ENCODE measurements around the gene NELL1.

NELL1 gene

GRCh38 chr11:21556926-21557325 lies 887.5 kb downstream of the NELL1 start:
- no peak for DNase-seq (ENCODE audit: low read depth in 2 of 2)

DNA sequence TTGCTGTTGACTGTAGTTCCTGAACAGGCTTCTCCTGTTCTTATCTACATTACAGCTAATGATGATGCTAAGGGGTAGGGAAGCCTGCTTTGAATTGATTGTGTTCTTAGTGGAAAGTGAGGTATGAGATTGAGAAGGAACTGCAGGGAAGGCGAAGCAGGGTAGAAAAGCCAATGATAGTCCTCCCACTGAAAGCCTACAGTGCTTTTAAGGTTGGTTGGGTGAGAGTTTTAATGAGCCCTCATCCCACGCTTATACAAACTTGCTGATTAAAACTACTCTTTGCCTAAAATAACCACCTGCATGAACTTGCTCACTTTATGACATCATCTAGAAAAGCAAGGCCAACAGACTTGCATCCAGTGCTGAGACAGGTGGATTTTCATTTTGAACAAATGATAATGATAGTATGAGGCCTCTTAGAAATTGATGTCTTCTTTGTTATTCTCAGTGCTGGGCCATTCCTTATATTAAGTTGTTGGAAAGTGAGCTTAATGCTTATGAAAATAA lies 891.1 kb downstream of the NELL1 start:
- no peak for DNase-seq (ENCODE audit: low read depth in 2 of 2)

GRCh38 chr11:21561581-21561980 lies 892.2 kb downstream of the NELL1 start:
- DNase-seq (ENCODE audit: low read depth in 2 of 2) = no peak

GRCh38 chr11:21564095-21564494 lies 894.7 kb downstream of the NELL1 start:
- no peak for DNase-seq (ENCODE audit: low read depth in 2 of 2)

DNA sequence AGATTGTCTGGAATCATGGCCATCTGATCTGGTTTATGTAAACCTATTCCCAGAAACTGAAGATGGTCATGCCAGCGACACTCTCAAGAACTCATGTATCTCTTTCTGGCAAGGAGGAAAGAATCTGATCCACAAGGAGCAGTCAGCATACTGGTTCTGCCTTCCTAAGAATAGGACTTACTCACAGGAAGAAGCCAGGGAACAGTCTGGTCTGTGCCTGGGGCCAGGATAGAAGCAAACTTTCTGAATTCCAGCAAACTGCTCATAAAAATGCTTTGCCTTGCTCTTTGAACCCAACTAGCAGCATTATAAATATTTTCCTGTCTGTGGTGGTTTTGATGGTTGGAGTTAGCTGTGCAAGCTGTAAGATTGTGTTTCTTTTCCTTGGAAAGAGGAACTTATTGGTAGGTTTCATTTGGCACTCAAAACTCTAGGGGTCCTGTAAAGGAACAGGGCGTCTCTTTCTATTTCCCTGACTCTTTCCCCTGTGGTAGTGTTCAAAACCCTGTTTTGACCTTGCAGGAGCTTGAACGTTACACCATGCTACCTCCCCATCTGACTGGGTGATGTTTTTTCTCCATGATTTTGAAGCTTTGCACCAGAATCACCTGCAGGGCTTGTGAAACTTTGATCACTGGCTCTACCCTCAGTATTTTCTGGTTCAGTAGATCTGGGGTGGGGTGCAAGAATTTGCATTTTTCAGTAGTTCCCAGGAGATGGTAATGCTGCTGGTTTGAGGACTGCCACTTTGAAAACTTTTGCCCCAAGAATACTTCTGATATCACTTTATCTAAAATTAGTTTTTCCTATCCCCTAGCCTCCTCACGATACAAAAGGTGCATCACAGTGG lies 895.7 kb downstream of the NELL1 start:
- DNase-seq (ENCODE audit: low read depth in 2 of 2) = no peak

- no peak for DNase-seq (ENCODE audit: low read depth in 2 of 2)
These were observed 897.2 kb downstream of the NELL1 start for GRCh38 chr11:21566521-21567117.

DNA sequence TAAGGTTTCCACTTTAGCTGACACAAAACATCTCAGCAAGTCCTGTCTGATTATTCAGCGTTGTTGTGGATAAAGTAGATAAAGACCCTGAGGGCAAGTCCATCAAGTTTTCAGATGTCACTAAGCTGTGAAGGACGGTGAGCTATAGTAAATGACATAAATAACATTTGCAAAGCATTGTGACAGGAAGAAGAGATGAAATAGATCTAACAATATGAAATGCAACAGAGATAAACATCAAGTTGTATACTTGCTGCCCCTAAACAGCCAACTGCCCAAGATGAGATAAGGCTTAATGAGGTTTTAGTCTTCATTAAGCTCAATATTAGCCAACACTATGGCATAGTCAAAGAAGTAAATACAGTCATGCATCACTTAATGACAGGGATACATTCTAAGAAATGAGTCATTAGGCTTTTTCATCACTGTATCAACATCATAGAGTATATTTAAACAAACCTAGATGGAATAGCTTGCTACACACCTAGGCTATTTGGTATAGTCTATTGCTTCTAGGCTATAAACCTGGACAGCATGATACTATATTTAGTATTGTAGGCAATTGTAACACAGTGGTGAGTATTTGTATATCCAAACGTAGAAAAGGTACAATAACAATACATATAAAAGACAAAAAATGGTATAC lies 898.4 kb downstream of the NELL1 start:
- DNase-seq (ENCODE audit: low read depth in 2 of 2) = no peak

- no peak for DNase-seq (ENCODE audit: low read depth in 2 of 2)
These were observed 902.8 kb downstream of the NELL1 start for GRCh38 chr11:21572210-21572609.

- DNase-seq (ENCODE audit: low read depth in 2 of 2) = no peak
These were observed 913.4 kb downstream of the NELL1 start for GRCh38 chr11:21582791-21583190.

GRCh38 chr11:21588754-21589153 lies 919.4 kb downstream of the NELL1 start:
- DNase-seq (ENCODE audit: low read depth in 2 of 2) = no peak

DNA sequence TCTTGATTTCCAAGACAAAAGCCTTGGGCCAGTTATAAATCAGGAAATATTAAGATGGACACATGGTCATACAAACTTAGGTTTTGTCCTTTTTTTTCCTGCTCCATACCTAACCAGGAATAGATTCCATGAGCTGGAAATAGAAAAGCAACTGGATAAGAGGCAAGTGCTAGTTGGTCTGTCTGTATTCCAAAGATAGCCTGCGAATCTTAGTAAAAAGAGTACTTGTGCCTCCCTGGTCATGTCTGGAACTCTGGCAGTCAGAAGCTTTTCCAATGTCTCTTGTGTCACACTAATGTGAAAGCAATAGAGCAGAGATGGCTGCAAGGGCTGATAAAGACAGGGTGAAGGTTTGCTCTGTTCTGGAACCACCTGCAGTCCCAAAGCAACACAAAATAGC lies 933.3 kb downstream of the NELL1 start:
- DNase-seq (ENCODE audit: low read depth in 2 of 2) = no peak

DNA sequence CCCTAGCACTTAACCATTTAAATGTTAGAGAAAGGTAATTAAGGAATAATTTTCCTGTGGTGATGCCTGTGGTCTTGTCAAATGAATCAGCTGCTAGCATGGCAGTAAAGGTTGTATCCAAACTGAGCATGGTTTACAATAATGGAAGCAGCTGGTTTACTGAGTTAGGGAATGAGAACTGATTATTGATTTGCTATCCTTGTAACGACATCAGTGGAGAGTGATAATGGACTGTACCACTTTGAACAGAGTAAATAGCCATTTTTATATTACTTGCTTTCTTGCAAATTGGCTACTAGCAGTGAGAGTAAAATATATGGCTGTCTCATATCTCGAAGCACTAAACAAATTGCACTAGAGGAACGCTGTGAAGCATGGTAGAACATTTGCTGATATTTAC lies 934.5 kb downstream of the NELL1 start:
- no peak for DNase-seq (ENCODE audit: low read depth in 2 of 2)

GRCh38 chr11:21604564-21604963 lies 935.2 kb downstream of the NELL1 start:
- DNase-seq (ENCODE audit: low read depth in 2 of 2) = no peak

- no peak for DNase-seq (ENCODE audit: low read depth in 2 of 2)
These were observed 942.9 kb downstream of the NELL1 start for GRCh38 chr11:21612326-21612725.

DNA sequence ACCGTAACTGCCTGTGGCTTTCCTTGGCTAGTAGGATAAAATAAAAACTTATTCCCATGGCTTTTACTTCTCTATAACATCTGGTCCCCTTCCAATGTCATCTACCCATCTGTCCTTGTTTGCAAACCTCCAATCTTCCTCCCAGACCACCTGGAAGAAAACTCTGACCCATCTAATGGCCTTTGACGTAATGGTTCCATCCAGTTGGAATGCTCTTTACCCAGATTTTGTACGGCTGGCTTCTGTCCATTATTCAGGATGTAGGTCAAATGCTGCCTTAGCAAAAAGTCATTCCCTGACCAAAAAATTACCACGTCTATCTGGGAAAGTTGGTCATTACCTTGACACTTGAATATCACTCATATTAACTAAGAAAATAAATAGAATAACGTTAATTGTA lies 945.6 kb downstream of the NELL1 start:
- no peak for DNase-seq (ENCODE audit: low read depth in 2 of 2)

DNA sequence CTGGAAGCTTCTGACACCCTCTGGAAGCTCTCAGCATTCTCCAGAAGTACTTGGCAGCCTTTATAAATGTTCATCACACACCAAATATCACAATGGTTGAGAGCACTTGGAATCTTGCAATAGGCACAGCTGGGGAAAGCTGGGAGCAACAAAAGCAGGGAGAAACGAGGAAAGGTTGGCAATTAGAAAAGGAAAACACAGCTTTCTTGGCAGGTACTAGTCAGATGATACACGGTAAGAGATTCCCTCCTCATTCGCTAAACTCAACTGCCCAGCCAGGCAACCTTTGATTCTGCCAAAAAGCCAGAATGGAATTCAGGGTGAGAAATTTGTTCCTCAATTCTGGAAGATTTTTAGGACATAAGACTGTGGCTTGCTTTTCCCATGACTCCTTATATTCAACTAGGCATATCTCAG lies 946.6 kb downstream of the NELL1 start:
- no peak for DNase-seq (ENCODE audit: low read depth in 2 of 2)

- no peak for DNase-seq (ENCODE audit: low read depth in 2 of 2)
These were observed 953.2 kb downstream of the NELL1 start for GRCh38 chr11:21622566-21622965.

- no peak for DNase-seq (ENCODE audit: low read depth in 2 of 2)
These were observed 953.6 kb downstream of the NELL1 start for GRCh38 chr11:21622995-21623394.
